Mammary epithelial cell (primary cell): Measurements from ENCODE around the gene GTF2F1.

ENCODE experiments used
- CTCF ChIP-seq, 2 donors: IDR thresholded peaks in 1 of 2; conservative IDR thresholded peaks in 1 of 2; 2 replicates each; pipeline ENCODE4 v1.5.1; 2011 to 2012; ENCODE audit warnings: inconsistent platforms in 2 of 2, low read length in 2 of 2, mild to moderate bottlenecking in 2 of 2, control low read depth in 1 of 2, low read depth in 1 of 2; ENCODE audit not compliant: insufficient read depth in 1 of 2; ENCODE audit errors: extremely low read depth in 1 of 2
- EZH2 ChIP-seq: IDR thresholded peaks from 2 replicates; pipeline ENCODE4 v1.6.1; 2012; ENCODE audit warnings: low read length, inconsistent platforms, borderline replicate concordance

- no peak for TF ChIP-seq CTCF (conservative IDR thresholded peaks at IDR 0.05 in 1 of 2, IDR thresholded peaks at IDR 0.05 in 1 of 2; ENCODE audit: extremely low read depth in 1 of 2, insufficient read depth in 1 of 2, low read depth in 1 of 2, low read length in 2 of 2)
- TF ChIP-seq EZH2 = no peak
These were observed 22.7 kb upstream of the GTF2F1 start for GRCh38 chr19:6415591-6416190.
